GM19372 (cell line): ENCODE results near the gene HLA-DQB1.
A peak's percentile ranks its signal among the peaks of the same experiment; 100 is the strongest.
"Not testable (repeated sequence)": the region's sequence is repeated elsewhere in the genome, so short reads cannot be mapped to it uniquely, and the experiment has no call there.

Source experiments
- ATAC-seq: cut with Tn5 transposase; IDR thresholded peaks from one replicate; pipeline ENCODE4 v1.9.1; 2021; ENCODE audit warnings: mild to moderate bottlenecking, low read depth, moderate library complexity; ENCODE audit not compliant: unreplicated experiment

The HLA-DQB1 gene

GRCh38 chr6:32666420-32667300 is at the start of gene HLA-DQB1:
HLA-DQB1 (minus strand) TSS chr6:32666657; CDS start chr6:32666607, 50 bp downstream.
- no peak for ATAC-seq

DNA sequence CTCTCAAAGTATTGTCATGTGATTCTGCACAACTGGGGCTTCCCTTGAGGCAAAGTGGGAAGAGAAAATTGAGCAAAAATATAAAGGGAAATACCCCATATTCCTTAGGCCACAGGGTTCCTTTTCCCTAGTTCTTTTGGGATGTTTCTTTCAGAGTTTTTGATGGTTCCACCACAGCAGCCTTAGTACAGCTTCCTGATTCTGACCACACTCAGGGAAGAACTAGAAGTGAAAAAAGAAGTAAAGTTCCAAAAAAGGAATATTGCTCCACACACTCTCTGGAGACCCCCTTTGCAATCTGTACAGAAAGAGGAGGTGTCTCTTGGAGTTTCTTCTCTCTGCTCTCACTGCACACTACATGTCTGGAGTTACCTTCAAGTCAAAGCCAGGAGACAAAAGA is 46.8 kb upstream of the HLA-DQB1 start:
- ATAC-seq, result no peak

DNA sequence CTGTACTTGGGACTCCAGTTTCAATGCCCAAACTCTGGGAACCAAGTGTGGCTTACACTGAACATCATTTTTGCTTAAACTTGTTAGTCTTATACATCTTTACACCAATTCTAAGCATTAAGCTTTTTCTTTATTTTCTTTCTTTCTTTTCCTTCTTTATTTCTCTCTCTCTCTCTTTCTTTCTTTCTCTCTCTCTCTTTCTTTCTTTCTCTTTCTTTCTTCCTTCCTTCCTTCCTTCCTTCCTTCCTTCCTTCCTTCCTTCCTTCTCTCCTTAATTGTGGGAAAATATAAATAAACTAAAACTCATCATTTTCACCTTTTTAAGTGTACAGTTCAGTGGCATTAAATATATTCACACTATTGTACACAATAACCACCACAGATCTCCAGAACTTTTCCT is 43.2 kb upstream of the HLA-DQB1 start:
- ATAC-seq, result no peak

GRCh38 chr6:32705164-32705563 is 38.7 kb upstream of the HLA-DQB1 start:
- ATAC-seq, result not testable (repeated sequence)

DNA sequence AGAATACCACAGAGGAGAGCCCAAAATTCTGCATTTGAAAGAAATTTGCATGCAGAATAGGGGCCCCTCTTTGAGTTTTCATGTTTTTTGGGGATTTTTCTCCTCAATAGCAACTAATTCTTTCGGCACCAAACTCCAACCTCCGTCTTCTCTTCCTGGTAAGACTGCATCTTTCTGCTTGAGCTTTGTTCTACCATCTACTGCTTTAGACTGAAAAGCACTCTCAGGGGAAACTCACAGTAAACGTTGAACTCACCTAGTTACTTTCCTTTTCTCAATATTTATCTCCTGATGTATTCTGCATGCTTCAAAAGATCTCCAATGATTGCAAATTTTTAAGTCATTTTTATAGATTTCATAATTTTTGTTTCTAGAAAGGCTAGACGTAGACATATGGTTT is 36.9 kb upstream of the HLA-DQB1 start:
- ATAC-seq, result no peak

DNA sequence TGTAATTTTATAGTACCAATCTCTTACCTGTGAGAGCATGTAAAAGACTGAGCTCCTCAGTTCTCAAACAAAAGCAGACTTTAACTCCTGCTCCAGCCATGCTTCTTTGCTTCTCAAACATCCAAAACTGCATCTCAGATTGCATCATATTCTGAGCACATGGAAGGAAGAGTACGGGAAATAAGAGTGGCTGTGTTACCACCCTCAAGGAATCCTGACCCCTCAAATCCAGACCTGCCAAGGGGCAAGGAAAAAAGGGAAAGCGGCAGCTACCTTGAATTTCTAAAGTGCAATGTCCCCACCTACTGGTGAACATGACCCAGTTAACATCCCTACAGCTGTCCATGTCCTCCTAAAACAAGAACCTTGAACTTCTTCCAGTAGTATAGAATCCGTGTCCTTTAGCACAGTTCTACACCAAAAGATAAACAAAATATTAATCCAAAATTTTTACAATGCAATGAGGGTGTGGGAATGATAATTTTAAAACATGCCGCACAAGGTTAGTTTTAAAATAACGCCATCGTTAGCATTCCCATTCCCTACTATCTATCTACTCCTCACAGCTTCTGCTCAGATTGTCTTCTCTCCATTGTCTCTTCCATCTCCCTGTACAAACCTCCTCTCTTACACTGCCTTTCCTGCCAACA is 34.1 kb upstream of the HLA-DQB1 start:
- no peak for ATAC-seq

GRCh38 chr6:32697031-32697430 is 30.6 kb upstream of the HLA-DQB1 start:
- ATAC-seq, result no peak

DNA sequence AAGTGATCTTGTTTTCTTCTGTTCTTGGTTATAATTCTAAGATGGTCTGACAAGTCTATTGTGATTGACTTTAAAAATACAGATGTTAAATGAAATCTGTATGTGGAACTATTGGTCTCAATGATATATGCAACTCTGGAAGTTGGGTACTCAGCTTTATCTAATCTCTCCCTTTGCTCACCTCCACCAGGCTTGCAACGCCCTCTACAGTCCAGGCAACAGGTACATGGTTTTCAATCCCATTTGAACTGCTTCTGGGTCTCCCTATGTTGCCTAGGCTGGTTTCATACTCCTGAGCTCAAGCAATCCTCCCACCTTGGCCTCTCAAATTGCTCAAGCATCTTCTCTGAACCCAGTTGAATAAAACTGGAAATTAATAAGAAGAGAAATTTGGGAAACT is 25.6 kb upstream of the HLA-DQB1 start:
- no peak for ATAC-seq

- ATAC-seq, result no peak
Measured at GRCh38 chr6:32689531-32690501, 23.4 kb upstream of the HLA-DQB1 start.

- peak; percentile 90 for ATAC-seq
Measured at GRCh38 chr6:32685603-32686002, 19.1 kb upstream of the HLA-DQB1 start.

DNA sequence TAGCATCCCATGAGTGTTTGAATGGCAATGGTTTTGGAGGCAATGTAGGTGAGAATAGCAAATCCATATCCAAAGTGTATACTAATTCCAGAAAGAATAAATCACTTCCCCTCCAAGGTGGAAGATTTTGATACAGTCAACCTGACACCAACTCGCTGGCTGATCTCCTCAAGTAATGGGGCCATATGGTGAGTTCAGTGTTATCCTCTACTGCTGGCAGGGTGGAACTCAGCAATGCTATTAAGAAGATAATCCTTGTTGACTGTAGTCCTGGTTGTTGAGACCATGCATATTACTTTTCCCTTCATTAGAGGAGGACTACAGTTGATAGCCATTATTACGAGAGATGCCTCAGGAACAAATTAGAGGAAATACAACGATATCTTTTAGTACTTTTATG is 17.8 kb upstream of the HLA-DQB1 start:
- no peak for ATAC-seq

DNA sequence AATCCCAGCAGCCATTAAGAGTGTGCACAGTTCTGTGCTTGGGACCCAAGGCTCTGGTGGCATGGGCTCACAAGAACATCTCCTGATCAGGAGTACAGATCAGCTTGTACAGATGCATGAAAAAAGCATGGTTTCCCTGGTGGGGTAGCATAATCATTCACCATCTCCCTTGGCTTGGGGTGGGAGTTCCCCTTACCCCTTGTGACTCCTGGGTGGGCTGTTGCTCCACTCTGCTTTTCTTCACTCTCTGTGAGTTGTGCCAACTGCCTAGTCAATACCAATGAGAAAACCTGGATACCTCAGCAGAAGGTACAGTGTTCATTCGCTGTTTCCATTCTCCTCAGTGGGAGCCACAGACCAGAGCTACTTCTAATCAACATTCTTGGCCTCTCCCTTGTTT is 13.6 kb upstream of the HLA-DQB1 start:
- ATAC-seq, result no peak

DNA sequence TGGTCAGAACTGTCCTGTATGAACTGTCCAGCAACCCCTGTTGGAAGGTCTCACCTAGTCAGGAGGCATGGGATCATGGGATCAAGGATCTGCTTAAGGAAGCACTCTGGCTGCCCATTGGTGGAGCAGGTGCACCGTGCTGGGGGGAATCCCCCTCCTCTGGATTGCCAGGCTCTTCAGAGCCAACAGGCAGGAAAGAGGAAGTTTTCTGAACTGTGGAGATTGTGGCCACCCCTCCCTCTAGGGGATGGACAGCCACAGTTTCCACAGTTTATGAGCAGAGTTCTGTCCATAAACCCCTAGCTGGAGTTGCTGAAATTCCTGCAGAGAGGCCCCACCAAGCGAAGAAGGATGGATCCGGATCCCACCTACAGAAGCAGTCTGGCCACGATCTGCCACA is 13.0 kb upstream of the HLA-DQB1 start:
- no peak for ATAC-seq

- not testable (repeated sequence) for ATAC-seq
Measured at GRCh38 chr6:32674123-32674522, 7.7 kb upstream of the HLA-DQB1 start.

GRCh38 chr6:32671908-32672307 is 5.5 kb upstream of the HLA-DQB1 start:
- ATAC-seq, result not testable (repeated sequence)

DNA sequence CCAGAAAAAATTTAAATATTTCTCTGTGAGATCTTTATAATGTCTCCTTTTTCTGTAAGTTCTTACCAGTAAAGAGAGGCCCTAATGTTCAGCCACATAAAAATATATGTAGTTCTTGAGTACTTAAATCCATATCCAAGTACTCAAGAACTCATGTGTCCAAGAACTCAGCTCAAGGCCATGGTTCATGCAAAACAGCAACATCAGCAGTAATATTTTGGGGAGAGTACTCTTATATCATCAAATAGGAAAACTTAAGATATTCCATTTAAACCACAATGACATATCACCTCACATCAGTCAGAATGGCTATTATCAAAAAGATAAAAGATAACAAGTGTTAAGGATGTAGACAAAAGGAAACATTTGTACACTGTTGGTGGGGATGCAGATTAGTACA is 3.4 kb upstream of the HLA-DQB1 start:
- no peak for ATAC-seq

DNA sequence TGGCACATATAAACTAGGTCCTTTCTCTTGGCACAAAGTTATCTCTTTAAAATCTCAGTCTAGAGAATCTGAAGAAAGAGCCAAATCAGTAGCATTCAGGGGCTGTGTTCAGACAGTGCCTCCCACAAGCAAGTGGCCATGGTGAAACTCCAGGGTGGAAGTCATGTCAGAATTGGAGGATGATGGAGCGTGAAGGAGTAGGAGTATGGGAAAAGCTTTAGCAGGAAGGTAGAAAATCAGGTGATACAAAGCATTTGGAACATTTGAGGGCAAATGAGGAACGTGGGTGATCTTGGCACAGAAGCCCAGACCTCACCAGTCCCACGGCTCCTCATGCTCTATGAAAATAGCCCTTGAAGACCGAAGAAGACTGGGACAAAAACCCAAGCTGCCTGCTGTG is 2.8 kb upstream of the HLA-DQB1 start:
- ATAC-seq, result no peak

- peak; percentile 80 for ATAC-seq
Measured at GRCh38 chr6:32668226-32668747, 1.8 kb upstream of the HLA-DQB1 start.

DNA sequence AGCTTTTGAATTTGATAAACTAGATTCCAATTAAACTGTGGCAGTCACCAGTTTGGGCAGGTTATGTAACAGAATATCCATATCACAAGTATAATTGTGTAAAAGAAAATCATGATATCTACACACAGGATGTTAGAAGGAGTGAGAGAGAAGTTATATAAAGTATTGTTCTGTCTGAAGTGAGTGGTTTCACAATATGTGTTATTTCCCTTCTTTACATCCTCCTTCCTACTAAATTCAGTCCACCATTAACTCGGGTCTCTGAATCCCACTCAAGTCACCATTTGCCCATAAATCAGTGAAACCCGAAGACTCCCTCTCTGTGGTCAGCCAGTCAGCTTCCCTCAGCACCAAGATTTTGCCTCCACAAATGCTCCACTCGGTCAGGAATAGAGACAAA is 796 bp downstream of the HLA-DQB1 start:
- ATAC-seq, result no peak

DNA sequence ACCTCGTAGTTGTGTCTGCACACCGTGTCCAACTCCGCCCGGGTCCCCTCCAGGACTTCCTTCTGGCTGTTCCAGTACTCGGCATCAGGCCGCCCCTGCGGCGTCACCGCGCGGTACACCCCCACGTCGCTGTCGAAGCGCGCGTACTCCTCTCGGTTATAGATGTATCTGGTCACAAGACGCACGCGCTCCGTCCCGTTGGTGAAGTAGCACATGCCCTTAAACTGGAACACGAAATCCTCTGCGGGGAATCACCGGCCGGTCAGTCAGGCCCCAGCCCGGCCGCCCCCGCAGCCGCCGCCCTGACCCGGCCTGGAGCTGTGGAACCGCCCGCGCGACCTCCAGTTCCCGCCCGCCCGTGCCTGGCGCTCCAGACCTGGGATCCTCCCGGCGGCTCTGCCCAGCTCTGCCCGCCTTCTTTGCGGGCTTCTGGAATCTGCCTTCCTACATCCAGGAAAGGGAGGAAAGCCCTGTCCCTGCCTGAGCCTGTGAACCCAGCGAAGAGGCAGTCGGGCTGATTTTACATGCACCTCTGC is 1.6 kb downstream of the HLA-DQB1 start:
- no peak for ATAC-seq
